NOMO-1 treated with dmso at 0.1 percent for 144 hours (cell line): ENCODE data around the gene PPP2R3B.
"Not testable (repeated sequence)": the region's sequence is repeated elsewhere in the genome, so short reads cannot be mapped to it uniquely, and the experiment has no call there.

ENCODE experiments used
- DNase-seq: peaks from one replicate; lab custom pipeline; 2025; ENCODE audit not compliant: unreplicated experiment; lab: John Stamatoyannopoulos, UW

The PPP2R3B gene

DNA sequence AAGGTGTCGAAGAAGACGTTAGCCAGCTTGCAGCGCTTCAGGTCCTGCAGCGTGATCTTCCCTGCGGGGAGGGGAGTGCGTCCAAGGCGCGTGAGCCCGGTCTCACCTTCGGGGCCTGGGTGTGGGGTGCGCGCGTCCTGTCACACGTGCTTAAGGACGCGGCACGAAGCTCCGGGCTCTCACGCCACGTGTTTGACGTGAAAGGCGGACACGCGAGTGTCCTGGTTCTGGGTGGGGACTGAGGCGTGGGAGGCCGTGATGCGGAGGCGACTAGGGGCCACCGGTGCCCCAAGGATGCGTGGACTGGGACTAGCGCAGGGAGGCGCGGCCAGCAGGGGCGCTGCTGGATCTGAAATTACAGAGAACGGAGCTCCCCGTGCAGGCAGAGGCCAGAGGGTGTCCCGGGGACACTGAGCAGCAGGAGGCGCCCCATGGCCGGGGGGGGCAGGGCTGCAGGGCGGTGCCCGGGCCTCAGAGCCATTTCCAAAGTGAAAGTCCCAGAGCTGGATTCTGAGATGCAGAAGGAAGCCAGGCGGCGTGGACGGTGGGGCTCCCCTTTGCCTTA, 47.8 kb downstream of the PPP2R3B start:
- DNase-seq, result no peak

DNA sequence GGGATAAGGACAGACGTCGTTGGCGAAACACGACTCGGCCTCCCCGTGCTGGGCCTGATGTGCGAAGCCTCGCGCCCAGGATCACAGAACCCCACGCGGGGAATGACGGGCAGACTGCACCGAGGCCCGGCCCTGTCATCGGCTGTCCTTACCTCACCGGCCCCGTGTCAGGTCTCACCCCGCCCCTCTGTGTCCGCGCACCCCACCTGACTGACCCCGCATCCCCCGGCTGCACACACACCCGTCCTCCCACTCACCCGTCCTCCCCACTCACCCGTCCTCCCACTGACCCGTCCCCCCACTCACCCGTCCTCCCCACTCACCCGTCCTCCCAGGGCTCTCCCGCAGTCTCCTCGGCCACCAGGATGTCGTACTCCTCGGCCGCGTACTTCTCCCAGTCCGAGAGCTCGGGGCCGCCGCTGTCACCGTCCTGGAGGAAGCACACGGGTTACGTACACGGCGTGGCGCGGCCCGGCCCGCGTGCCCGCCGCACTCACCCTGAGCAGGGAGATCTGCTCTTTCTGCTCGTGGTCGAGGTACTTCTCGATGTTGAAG, 48.3 kb downstream of the PPP2R3B start:
- no peak for DNase-seq

DNA sequence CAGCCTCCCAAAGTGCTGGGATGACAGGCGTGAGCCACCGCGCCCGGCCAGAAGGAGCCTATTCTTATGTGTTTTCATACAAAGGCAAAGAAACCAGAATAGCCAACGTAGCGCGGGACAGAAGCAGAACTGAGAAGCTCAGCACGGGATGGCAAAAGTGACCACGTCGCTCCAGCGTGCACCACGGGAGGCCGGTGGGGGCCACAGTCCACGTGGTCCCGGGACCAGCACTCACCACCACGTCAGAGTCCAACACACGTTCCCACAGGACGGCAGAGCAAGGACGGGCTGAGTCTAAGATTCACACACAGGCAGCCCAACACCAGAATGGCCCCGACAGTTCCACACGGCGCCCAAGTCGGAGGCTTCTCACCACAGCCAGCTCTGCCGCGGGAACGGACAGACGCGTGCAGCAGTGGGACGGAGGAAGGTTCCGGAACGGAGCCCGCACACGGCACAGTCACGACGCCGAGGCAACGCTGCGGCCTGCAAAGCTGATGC, 49.3 kb downstream of the PPP2R3B start:
- DNase-seq, result no peak

DNA sequence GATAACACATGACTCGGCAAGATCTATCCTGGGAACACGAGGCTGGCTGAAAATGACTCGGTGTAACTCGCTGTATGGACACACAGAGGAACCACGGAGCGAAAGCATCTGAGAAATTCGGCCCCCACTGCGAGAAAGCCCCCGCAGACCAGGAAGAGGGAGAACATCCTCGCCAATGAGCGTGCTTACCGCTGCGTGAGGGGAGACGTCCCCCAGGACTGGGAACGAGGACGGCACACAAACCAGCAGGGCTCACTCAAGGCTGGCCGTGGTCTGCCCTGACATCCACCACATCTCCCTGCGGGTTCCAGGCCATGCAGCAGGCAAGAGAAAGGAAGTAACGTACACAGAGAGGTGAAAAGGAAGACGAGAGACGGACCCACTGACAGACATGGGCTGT, 50.5 kb downstream of the PPP2R3B start:
- DNase-seq, result no peak

DNA sequence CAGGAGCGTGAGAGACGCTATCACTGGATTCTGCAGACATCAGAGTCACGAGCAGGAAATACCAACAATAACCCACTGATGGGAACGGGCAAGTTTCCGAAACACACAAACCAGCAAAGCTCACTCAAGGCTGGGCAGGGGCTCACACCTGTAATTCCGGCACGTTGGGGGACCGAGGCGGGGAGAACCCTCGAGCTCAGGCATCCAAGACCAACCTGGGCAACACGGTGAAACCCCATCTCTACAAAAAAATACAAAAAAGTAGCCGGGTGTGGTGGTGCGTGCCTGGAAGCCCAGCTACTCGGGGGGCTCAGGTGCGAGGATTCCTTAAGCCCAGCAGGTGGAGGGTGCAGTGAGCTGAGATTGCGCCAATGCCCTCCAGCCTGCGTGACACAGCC, 51.0 kb downstream of the PPP2R3B start:
- no peak for DNase-seq

DNA sequence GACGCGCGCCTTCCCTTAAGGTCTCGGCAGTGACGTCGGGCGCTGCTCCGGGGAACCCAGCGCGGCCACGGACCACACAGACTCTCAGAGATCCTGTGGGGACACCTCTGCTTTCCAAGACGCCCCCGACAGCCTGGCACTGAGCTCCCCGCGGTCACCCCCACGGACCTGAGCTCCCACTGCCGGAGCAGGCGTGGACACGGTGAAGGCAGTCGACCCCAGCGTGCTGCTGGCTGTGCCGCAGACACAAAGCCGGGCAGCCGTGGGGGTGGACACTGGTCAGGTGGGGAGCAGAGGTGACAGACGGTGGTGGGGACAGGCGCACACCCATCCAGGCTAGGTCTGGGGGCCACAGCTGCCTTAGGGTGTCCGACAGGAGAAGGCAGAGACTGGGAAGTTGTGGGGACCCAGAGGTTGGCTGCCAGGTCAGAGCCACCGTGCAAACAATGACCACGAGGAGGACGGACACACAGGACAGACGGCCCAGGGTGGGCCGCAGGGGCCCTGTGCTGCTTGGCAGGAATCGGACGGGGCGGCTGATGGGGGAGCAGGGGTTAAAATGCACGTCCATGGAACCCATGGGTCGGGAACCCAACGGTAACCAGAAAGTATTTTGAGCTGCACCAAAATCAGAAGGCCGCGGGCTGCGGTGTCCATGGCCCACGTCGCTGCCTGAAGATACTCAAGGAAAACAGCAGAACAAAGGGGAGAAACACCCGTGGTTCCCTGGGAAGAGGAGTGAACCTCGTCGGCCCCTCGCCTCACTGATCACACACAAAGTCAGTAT, 51.5 kb downstream of the PPP2R3B start:
- no peak for DNase-seq

DNA sequence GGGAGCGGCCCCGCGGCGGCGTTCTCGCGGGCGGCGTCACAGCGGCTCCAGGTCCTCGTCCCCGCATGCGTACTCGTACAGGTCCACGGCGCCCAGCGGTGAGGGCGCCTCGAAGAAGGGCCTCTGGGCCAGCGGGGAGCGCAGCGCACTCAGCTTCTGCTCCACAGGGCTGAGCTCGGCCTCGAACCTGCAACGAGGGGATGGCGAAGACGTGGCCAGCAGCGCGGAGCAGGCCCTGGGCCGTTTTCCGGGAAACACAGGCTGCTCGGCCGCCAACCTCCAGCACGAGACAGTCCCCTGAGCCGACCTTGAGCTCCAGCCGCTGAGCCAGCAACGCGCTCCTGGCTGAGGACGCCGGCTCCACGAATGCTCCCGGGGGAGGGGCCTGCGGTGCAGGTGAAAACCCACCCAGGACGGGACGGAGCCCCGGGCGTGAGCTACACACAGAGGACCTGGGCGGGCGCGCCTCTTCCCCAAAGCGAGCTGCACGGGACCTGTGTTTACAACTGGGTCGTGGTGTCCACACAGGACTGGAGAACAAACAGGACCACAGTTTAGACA, 52.3 kb downstream of the PPP2R3B start:
- DNase-seq, result no peak

DNA sequence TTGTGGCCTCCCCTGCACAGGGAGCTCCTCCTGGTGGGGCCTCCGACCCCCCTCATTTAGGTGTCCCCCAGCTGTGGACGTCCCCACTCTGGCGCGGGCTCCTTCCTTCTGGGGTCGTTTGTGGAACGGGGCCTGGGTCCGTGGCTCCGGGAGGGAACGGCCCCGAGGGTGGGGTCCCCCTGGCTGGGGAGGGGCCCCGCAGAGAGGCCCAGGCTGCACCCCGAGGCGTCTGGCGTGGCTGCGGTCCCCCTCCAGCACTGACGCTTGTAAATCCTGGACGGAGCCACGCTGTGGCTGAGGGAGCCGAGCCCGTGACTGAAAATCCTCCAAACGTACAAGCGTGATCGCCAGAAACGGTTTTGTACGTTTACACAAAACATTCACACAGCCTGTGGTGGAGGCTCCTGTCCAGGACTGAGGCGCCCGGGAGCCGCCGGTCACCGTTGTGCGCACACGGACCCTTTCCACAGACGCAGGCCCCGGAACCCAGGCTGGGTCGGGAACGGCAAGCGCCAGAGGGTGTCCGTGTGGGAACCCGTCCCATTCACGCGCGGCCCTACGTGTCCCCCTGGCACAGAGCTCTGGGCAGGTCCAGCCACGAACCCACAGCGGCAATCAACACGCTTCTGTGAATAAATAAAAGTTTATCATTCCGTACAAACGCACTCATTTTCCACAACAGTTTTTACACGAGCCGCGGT, 52.9 kb downstream of the PPP2R3B start:
- DNase-seq, result no peak

DNA sequence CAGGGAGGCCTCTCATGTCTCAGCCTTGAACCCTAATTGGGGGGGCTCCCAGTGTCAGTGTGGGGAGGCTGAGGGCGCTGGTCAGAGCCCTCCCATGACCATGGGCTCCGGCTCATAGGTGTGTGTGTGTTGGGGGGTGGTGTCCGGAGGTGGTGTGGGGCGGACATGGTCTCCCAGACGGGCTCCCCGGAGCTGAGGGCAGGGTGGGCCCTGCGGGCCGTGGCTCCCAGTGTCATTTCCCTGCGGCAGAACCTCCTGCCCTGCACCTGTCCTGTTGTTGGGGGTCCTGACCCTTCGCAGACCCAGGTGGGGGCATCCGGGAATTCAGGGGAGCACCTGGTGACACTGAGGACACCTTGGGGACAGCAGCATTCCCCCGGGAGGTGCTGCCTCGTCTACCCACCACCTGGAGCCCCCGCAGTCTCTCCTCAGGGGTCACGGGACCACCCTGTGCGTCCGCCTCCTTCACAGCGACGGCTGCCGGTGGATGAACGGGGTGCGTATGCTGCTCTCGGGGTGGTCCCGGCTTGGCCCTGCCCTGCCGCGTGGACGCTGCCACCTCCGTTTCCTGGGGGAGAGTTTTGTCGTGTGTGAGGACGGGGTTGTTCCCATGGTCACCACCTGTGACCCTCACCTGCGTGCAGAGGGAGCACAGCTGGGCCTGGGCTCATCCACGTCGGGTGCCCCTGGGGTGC, 53.6 kb downstream of the PPP2R3B start:
- no peak for DNase-seq

DNA sequence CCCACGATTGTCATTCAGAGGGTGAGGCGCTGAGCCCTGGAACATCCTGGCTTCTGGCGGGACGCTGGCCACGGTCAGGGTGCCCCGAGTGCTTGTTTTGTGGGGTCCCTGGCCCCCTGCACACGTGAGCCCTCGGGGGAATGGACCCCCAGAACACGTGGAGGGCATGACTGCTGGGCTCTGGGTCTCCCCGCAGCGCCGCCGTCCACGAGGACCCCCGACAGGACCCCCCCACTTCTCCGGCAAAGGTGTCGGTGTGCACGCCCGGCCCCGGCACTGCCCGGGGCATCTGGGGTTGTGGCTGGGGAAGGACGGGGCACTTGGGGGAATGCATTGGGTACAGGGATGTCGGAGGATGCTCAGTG, 54.2 kb downstream of the PPP2R3B start:
- no peak for DNase-seq

DNA sequence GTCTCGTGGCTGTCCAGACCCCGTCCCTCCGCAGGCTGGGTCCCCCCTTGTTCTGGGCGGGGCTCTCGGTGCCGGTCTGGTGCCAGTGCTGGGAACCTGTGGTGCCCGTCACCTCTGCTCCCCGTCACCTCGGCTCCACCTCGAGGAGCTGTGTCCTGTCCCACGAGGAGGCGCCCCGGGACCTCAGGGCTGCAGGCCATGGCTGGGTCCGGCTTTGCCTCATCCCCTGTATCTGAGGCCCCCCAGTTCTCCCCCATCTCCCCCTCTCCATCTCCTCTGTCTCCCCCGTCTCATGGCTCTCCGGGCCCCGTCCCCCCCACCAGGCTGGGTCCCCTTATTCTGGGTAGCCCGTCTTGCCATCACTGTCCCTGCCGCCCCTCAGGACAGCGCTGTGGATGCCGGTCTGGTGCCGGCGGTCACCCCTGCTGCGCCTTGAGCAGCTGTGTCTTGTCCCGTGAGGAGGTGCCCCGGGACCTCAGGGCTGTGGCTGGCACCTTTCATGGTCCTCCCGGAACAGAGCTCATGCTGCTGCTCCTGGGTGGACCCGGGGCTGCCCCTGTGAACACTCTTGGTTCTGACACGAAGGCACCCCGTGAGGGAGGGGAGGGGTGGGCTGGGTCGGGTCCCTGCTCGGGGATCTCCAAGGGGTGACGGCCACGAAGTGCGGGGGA, 54.7 kb downstream of the PPP2R3B start:
- DNase-seq, result no peak

DNA sequence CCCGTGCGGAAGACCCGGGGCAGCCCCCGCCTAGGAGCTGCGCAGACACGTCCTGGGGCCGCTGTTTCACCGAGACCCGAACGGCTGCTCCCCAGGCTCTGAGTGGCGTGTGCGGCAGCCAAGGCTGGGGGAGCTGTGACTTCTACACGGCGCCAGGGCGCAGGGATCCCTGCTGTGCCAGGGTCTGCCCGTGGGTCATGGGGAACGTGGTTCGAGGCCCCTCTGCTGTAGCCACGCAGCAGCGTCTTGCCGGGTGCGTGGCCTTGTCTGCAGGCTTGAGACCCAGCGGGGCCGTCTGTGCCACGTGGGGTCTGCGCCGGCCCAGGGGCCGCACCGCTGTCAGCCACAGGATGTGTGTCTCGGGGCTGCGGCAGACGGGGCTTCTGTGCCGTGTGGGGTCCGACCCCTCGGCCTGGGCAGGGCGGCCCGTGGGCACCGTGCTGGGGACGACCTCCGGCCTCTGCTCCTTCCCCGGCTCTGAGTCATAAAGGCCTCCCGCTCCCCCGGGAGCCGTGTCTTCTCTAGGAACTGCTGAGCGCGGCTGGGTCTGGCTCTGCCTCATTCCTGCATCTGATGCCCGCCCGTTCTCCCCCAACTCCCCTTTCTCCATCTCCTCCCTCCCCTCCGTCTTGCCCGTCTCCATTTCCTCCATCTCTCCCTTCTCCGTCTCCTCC, 55.4 kb downstream of the PPP2R3B start:
- DNase-seq, result no peak

DNA sequence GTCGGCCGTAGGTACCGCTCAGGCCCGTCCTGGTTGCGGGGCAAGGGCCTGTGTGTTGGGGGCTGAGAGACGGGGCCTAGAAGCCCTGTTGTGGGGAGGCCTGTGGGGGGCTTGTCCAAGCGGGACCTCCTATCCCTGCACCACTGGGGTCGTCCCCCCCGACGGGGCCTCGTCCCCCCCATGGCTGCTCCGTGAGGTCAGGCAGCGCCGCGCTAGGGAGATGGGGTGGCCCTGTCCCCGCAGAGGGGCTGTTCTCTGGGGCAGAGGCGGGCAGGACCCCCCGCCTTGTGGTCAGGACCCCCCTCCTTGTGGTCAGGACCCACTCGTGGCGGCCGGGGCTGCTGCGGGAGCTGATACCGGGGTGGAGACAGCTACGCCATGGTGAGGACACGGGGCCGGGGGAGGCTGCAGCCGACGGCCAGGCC, 56.0 kb downstream of the PPP2R3B start:
- no peak for DNase-seq

DNA sequence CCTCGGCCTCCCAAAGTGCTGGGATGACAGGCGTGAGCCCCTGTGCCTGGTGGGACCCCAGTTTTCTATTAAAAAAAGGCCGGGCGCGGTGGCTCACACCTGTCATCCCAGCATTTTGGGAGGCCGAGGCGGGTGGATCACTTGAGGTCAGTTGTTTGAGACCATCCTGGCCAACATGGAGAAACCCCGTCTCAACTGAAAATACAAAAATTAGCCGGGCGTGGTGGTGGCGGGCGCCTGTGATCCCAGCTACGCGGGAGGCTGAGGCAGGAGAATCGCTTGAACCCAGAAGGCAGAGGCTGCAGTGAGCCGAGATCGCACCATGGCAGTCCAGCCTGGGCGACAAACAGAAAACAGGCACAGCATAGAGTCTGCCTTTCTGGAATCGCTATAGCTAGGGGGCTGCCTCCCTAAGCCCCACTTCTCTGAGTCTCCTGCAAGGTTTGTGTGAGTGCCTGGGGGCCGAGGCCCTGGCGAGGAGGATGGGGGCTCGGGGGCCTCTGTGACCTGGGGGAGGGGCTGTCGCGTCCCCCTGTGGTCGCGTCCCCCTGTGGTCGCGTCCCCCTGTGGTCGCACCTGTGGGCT, 56.5 kb downstream of the PPP2R3B start:
- not testable (repeated sequence) for DNase-seq

DNA sequence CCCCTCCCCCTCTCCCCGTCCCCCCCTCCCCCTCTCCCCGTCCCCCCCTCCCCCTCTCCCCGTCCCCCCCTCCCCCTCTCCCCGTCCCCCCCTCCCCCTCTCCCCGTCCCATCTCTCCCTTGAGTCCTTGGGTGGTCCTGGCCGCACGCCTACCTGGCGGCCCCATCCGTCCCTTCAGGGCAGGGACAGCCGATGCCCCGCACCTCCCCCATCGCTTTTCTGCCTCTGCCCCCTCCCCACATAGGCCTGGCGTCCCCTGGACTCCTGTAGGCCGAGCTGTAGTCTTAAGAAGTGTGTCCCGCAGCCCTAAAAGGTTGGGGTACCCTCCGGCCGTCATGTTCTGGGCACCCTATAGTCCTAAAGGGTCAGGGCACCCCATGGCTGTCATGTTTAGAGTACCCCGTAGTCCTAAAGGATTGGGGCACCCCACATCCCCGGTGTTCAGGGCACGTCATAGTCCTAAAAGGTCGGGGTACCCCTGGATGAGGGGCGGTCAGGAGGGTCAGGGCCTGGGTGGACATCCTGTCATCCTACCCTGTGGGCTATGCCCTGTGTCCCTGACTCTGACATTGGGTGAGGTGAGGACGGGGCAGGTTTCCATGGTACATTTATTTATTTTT, 57.3 kb downstream of the PPP2R3B start:
- no peak for DNase-seq

DNA sequence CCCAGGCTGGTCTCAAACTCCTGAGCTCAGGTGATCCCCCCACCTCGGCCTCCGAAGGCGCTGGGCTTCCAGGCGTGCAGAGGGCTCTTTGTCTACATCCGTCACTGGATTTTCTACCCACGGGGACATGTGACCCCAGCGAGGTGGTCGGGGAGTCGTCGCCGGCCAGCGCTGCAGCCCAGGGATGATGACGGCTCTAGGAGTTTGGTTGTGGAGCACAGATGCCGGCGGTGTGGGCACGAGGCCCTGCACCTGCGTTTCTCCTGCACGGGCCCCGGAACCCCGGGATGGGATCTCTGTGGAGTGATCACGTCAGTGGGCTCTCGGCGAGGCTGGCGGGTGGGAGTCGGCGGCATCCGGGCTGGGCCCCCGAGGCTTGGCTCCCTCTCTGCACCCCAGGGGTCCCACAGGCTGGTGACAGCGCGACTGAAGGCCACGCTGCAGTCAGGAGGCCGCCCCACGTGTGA, 59.0 kb downstream of the PPP2R3B start:
- DNase-seq, result no peak

DNA sequence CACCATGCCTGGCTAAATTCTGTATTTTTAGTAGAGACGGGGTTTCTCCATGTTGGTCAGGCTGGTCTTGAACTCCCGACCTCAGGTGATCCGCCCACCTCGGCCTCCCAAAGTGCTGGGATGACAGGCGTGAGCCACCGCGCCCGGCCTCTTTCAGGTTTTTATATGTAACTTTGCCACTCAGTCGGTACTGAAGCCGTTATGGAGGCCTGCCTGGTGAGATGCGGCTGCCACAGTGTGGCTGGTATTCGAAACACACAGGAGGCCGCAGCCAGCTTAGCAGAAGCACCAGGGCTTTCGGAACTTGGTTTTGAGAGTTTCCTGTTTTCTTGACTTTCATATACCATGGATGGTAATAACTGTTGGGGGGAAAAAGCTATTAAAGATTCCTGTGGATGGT, 62.0 kb downstream of the PPP2R3B start:
- not testable (repeated sequence) for DNase-seq

DNA sequence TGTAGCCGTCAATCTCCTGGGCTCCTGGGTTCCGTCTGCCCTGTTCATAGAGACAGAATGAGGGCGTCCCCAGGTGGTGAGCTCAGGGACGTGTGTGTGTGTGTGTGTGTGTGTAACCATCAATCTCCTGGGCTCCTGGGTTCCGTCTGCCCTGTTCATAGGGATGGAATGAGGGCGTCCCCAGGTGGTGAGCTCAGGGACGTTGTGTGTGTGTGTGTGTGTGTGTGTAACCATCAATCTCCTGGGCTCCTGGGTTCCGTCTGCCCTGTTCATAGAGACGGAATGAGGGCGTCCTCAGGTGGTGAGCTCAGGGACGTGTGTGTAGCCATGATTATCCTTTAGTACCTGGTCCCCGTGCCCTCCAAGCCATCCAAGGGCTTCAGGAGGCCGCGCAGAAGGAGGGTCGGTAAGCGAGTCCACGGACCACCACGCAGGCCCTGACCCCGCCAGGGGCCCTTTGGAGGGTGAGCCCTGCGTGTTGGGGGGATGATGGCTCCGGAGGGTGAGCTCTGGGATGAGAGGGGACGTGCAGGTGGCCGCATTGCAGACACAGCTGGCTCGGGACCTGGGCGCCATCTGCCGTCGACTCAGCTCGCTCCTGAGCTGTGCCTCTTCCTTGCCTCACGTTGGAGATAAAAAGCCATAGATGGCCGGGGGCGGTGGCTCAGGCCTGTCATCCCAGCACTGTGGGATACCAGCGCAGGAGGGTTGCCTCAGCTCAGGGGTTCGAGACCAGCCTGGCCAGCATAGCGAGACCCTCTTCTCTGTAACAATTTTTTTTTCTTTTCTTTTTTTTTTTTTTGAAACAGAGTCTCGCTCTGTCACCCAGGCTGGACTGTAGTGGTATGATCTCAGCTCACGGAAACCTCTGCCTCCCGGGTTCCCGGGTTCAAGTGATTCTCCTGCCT, 62.7 kb downstream of the PPP2R3B start:
- no peak for DNase-seq
